GM12878 (cell line): Measurements from ENCODE around the gene PLEKHJ1. TPM values are rescaled to one million over a fixed set of nuclear protein-coding genes. Genes with fewer than 3 reads are reported as not detected.
A peak's percentile ranks its signal among the peaks of the same experiment; 100 is the strongest.

ENCODE experiments used
- MYC ChIP-seq: IDR thresholded peaks from 2 replicates; pipeline ENCODE4 v1.6.1; 2011; ENCODE audit warnings: mild to moderate bottlenecking, low read length, moderate library complexity, inconsistent platforms; ENCODE audit not compliant: insufficient read depth, insufficient replicate concordance, insufficient read length, severe bottlenecking
- NFYB ChIP-seq: IDR thresholded peaks from 2 replicates; pipeline ENCODE4 v1.6.1; 2011; ENCODE audit warnings: low read depth, mild to moderate bottlenecking, low read length, improper control_type of control experiment, moderate library complexity; ENCODE audit not compliant: insufficient read depth
- POLR2A ChIP-seq: IDR thresholded peaks from 2 replicates; pipeline ENCODE4 v1.6.1; 2011; ENCODE audit warnings: low read depth, mild to moderate bottlenecking, low read length
- POLR2AphosphoS2 ChIP-seq: IDR thresholded peaks from 2 replicates; pipeline ENCODE4 v1.6.1; 2011; ENCODE audit warnings: low read depth, mild to moderate bottlenecking, low read length, improper control_type of control experiment, moderate library complexity
- RUNX3 ChIP-seq: IDR thresholded peaks from 2 replicates; pipeline ENCODE4 v1.6.1; 2012; ENCODE audit warnings: low read length, inconsistent platforms
- SMAD1 ChIP-seq: fragments of 450-650 bp; IDR thresholded peaks from 2 replicates; pipeline ENCODE4 v1.6.1; 2018; ENCODE audit warnings: mild to moderate bottlenecking, low read depth; ENCODE audit not compliant: partially characterized antibody
- SMARCA5 ChIP-seq: fragments of 450-650 bp; IDR thresholded peaks from 2 replicates; pipeline ENCODE4 v1.6.1; 2017; ENCODE audit warnings: mild to moderate bottlenecking
- TAF1 ChIP-seq: IDR thresholded peaks from 2 replicates; pipeline ENCODE4 v1.6.1; 2011; ENCODE audit warnings: mild to moderate bottlenecking, low read depth, low read length, borderline replicate concordance
- ZSCAN29 ChIP-seq: fragments of 450-650 bp; IDR thresholded peaks from 2 replicates; pipeline ENCODE4 v1.6.1; 2017; ENCODE audit warnings: mild to moderate bottlenecking, moderate library complexity
- polyA plus RNA-seq, 11 experiments: library from polyadenylated mRNA; depleted of rRNA in 4 of 11; unstranded in 6 of 11; stranded (reverse) in 5 of 11; fragments of >200 nt; fragmentation: Nextera tagmentation in 4 of 11; fragmentation: Illumina TruSeq in 1 of 11; extraction: Ambion mirVana in 4 of 11; extraction: Trizol in 1 of 11; gene quantifications; 1 replicate in 1 of 11; 2 replicates in 10 of 11; pipeline versions ENCODE4 v1.2.1 to v1.2.3, GENCODE V29; 2011 to 2016; ENCODE audit warnings: inconsistent platforms in 2 of 11, missing spikeins in 2 of 11, low read depth in 1 of 11
- total RNA-seq, 4 experiments: library from RNA; depleted of rRNA in 3 of 4; stranded (reverse); fragments of >200 nt in 3 of 4; fragmentation: Illumina TruSeq in 1 of 4; extraction: Trizol in 1 of 4; gene quantifications; 2 replicates each; pipeline versions ENCODE4 v1.2.1 to v1.2.3, GENCODE V29; 2013 to 2021
- TF ChIP-seq, protein P1 (sequence below): fragments of 450-650 bp; formaldehyde crosslinking; IDR thresholded peaks from 2 replicates; pipeline ENCODE4 v1.5.0; 2022; ENCODE audit warnings: mild to moderate bottlenecking, missing genetic modification characterization
- TF ChIP-seq, protein P2 (sequence below): fragments of 450-650 bp; formaldehyde crosslinking; IDR thresholded peaks from 2 replicates; pipeline ENCODE4 v1.4.0; 2020; ENCODE audit warnings: mild to moderate bottlenecking, moderate library complexity
- TF ChIP-seq, protein P3 (sequence below): fragments of 450-650 bp; formaldehyde crosslinking; IDR thresholded peaks from 2 replicates; pipeline ENCODE4 v1.4.0; 2022; ENCODE audit warnings: mild to moderate bottlenecking, moderate library complexity

PLEKHJ1 gene
- total and polyA plus RNA-seq, 10 of the 15 experiments (the other 5 are each of a cell fraction or from before 2014, with no cell fraction given), result 1.3 to 133 (median 75.0) TPM

DNA sequence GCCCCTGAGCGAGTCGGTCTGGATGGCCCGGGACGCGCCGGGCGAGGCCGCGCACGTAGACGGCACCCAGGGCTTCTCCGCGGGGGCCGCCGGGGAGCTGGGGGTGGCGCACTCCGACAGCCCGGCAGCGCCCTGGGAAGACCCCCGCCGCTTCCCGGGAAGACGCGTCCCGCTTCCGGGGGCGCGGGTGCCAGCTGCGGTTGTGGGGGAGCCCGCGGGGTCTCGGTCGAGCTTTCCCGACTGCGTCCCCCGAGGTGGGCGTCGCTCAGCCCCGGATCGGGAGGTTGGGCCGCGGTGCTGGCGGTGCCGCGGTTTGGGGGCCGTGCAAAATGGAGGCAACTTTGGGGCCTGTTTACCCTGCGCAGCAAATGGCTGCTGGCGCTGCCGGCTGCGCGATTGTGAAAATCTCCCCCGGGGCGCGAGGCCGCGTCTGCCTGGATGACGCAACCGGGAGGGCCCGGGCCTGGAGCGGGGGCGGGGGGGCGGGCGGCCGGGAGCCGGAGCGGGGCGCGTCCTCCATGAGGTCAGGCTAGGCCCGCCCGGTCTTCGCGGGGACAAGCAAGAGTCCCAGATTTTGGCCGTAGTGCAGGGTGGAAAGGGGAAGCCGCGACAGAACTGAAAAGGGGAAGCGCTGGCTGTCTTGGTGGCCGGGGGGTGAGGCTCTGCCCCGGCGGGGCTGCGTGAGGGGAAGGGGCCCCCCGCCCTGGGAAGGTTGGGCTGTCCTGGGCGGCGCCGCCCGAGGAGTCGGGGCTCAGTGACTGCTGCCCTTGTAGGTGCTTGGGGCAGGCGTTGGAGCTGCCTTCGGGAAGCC lies 34.5 kb upstream of the PLEKHJ1 start (continued):
- TF ChIP-seq, protein P1, sequence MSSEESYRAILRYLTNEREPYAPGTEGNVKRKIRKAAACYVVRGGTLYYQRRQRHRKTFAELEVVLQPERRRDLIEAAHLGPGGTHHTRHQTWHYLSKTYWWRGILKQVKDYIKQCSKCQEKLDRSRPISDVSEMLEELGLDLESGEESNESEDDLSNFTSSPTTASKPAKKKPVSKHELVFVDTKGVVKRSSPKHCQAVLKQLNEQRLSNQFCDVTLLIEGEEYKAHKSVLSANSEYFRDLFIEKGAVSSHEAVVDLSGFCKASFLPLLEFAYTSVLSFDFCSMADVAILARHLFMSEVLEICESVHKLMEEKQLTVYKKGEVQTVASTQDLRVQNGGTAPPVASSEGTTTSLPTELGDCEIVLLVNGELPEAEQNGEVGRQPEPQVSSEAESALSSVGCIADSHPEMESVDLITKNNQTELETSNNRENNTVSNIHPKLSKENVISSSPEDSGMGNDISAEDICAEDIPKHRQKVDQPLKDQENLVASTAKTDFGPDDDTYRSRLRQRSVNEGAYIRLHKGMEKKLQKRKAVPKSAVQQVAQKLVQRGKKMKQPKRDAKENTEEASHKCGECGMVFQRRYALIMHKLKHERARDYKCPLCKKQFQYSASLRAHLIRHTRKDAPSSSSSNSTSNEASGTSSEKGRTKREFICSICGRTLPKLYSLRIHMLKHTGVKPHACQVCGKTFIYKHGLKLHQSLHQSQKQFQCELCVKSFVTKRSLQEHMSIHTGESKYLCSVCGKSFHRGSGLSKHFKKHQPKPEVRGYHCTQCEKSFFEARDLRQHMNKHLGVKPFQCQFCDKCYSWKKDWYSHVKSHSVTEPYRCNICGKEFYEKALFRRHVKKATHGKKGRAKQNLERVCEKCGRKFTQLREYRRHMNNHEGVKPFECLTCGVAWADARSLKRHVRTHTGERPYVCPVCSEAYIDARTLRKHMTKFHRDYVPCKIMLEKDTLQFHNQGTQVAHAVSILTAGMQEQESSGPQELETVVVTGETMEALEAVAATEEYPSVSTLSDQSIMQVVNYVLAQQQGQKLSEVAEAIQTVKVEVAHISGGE (CRISPR knock-in tag), result no peak
- 0 out of 2 replicates have a peak, but pooled peaks have one; percentile 18 for TF ChIP-seq RUNX3
- TF ChIP-seq, protein P2, sequence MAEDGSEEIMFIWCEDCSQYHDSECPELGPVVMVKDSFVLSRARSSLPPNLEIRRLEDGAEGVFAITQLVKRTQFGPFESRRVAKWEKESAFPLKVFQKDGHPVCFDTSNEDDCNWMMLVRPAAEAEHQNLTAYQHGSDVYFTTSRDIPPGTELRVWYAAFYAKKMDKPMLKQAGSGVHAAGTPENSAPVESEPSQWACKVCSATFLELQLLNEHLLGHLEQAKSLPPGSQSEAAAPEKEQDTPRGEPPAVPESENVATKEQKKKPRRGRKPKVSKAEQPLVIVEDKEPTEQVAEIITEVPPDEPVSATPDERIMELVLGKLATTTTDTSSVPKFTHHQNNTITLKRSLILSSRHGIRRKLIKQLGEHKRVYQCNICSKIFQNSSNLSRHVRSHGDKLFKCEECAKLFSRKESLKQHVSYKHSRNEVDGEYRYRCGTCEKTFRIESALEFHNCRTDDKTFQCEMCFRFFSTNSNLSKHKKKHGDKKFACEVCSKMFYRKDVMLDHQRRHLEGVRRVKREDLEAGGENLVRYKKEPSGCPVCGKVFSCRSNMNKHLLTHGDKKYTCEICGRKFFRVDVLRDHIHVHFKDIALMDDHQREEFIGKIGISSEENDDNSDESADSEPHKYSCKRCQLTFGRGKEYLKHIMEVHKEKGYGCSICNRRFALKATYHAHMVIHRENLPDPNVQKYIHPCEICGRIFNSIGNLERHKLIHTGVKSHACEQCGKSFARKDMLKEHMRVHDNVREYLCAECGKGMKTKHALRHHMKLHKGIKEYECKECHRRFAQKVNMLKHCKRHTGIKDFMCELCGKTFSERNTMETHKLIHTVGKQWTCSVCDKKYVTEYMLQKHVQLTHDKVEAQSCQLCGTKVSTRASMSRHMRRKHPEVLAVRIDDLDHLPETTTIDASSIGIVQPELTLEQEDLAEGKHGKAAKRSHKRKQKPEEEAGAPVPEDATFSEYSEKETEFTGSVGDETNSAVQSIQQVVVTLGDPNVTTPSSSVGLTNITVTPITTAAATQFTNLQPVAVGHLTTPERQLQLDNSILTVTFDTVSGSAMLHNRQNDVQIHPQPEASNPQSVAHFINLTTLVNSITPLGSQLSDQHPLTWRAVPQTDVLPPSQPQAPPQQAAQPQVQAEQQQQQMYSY (CRISPR knock-in tag), result no peak
- no peak for TF ChIP-seq SMAD1
- 0 out of 2 replicates have a peak, but pooled peaks have one; percentile 28 for TF ChIP-seq SMARCA5
- no peak for TF ChIP-seq ZSCAN29
- TF ChIP-seq TAF1, result peak; percentile 68
- peak; percentile 33; the same call in 1 of the 2 replicates for TF ChIP-seq POLR2AphosphoS2
- TF ChIP-seq, protein P3, sequence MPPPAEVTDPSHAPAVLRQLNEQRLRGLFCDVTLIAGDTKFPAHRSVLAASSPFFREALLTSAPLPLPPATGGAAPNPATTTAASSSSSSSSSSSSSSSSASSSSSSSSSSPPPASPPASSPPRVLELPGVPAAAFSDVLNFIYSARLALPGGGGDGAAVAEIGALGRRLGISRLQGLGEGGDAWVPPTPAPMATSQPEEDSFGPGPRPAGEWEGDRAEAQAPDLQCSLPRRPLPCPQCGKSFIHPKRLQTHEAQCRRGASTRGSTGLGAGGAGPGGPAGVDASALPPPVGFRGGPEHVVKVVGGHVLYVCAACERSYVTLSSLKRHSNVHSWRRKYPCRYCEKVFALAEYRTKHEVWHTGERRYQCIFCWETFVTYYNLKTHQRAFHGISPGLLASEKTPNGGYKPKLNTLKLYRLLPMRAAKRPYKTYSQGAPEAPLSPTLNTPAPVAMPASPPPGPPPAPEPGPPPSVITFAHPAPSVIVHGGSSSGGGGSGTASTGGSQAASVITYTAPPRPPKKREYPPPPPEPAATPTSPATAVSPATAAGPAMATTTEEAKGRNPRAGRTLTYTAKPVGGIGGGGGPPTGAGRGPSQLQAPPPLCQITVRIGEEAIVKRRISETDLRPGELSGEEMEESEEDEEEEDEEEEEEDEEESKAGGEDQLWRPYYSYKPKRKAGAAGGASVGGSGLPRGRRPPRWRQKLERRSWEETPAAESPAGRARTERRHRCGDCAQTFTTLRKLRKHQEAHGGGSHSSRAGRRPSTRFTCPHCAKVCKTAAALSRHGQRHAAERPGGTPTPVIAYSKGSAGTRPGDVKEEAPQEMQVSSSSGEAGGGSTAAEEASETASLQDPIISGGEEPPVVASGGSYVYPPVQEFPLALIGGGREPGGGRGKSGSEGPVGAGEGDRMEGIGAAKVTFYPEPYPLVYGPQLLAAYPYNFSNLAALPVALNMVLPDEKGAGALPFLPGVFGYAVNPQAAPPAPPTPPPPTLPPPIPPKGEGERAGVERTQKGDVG, result 0 out of 2 replicates have a peak, but pooled peaks have one; percentile 56
- no peak for TF ChIP-seq NFYB
- no peak for TF ChIP-seq MYC
- TF ChIP-seq POLR2A, result peak; percentile 75
